ENCODE results near the gene DDIAS. TPM values are rescaled to one million over a fixed set of nuclear protein-coding genes. Genes with fewer than 3 reads are reported as not detected.
"Not testable (repeated sequence)": the region's sequence is repeated elsewhere in the genome, so short reads cannot be mapped to it uniquely, and the experiment has no call there.

DDIAS gene
- total and polyA plus RNA-seq, 2 donors (not counting 3 experiments of a cell fraction or from before 2014, with no cell fraction given), result 4.5 to 9.2 TPM

- H3K9ac ChIP-seq (replicated peaks; ENCODE audit: extremely low read depth, insufficient read depth, low read length), result no peak overlapping the region
- no TSS peak for BruUV-seq (replicated peaks)
- no peaks in the 10 kb centered on the region for H3K79me2 ChIP-seq (ENCODE audit: control insufficient read depth, insufficient read depth, low read length)
- ChIA-PET CTCF (interaction anchor here (1.2 kb wide), 1 partner anchor 12 kb away, joined by 5 read pairs; no protein-coding TSS in a partner anchor), POLR2A (no interaction called here)
- DNase-seq (ENCODE audit: low read depth, low spot score) (no peak), FAIRE-seq (no peak)
- no peaks in the 10 kb centered on the region for H3K9me1 ChIP-seq (replicated peaks; ENCODE audit: control insufficient read depth, extremely low read depth, insufficient read depth, low read length)
- no peak overlapping the region for H3K4me3 ChIP-seq (replicated peaks in 1 of 3; ENCODE audit: insufficient read depth in 1 of 3, low read depth in 1 of 3, low read length in 3 of 3)
- H3K4me1 ChIP-seq (ENCODE audit: control insufficient read depth, extremely low read depth, insufficient read depth, low read length), result peaks cover 6% of the 10 kb centered on the region
- dilution Hi-C loops (cut with MboI; ENCODE audit: extremely low pct_ligation_motif_present, low sequenced_read_pairs) (no loop called here), intact Hi-C loops (cut with micrococcal nuclease) (no loop called here)
- H3K36me3 ChIP-seq (ENCODE audit: control insufficient read depth in 2 of 2, extremely low read depth in 1 of 2, insufficient read depth in 2 of 2, low read length in 2 of 2), result no peaks in the 10 kb centered on the region
- no peak overlapping the region for H2AFZ ChIP-seq (ENCODE audit: low read depth, low read length)
- no peaks in the 10 kb centered on the region for H3K27me3 ChIP-seq (ENCODE audit: control insufficient read depth in 2 of 2, insufficient read depth in 2 of 2, low read length in 2 of 2)
- no peak overlapping the region for H3K4me2 ChIP-seq (ENCODE audit: insufficient read depth, low read length)
- no peaks in the 10 kb centered on the region for H3K9me3 ChIP-seq (replicated peaks; ENCODE audit: control insufficient read depth, insufficient read depth, low read length)
- H3K27ac ChIP-seq (ENCODE audit: insufficient read depth, low read depth, low read length), result no peak overlapping the region
- TF ChIP-seq EZH2 (IDR thresholded peaks at IDR 0.05; ENCODE audit: borderline replicate concordance, low read depth, low read length, severe bottlenecking), result no peak
- no peaks in the 10 kb centered on the region for H4K20me1 ChIP-seq (replicated peaks; ENCODE audit: control insufficient read depth, extremely low read depth, insufficient read depth, low read length)
Measured at GRCh38 chr11:82939456-82939855, 37.9 kb downstream of the DDIAS start.

- Histone ChIP-seq H3K27ac (ENCODE audit: insufficient read depth, low read depth, low read length) (no peak overlapping the region), H3K9ac (replicated peaks; ENCODE audit: extremely low read depth, insufficient read depth, low read length) (no peak overlapping the region), H3K4me2 (ENCODE audit: insufficient read depth, low read length) (no peak overlapping the region), H3K27me3 (ENCODE audit: control insufficient read depth in 2 of 2, insufficient read depth in 2 of 2, low read length in 2 of 2) (no peaks in the 10 kb centered on the region), H3K36me3 (ENCODE audit: control insufficient read depth in 2 of 2, extremely low read depth in 1 of 2, insufficient read depth in 2 of 2, low read length in 2 of 2) (no peaks in the 10 kb centered on the region), H3K4me3 (replicated peaks in 1 of 3; ENCODE audit: insufficient read depth in 1 of 3, low read depth in 1 of 3, low read length in 3 of 3) (no peak overlapping the region), H3K9me1 (replicated peaks; ENCODE audit: control insufficient read depth, extremely low read depth, insufficient read depth, low read length) (no peaks in the 10 kb centered on the region), H3K79me2 (ENCODE audit: control insufficient read depth, insufficient read depth, low read length) (no peaks in the 10 kb centered on the region), H4K20me1 (replicated peaks; ENCODE audit: control insufficient read depth, extremely low read depth, insufficient read depth, low read length) (no peaks in the 10 kb centered on the region), H3K9me3 (replicated peaks; ENCODE audit: control insufficient read depth, insufficient read depth, low read length) (no peaks in the 10 kb centered on the region), H3K4me1 (ENCODE audit: control insufficient read depth, extremely low read depth, insufficient read depth, low read length) (no peaks in the 10 kb centered on the region), H2AFZ (ENCODE audit: low read depth, low read length) (no peak overlapping the region)
- TF ChIP-seq POLR2A (IDR thresholded peaks at IDR 0.05; ENCODE audit: low read depth, low read length), result no peak
- TF ChIP-seq CTCF (IDR thresholded peaks at IDR 0.05; ENCODE audit: extremely low read depth in 1 of 2, insufficient read depth in 1 of 2, low read depth in 1 of 2, low read length in 2 of 2), result no peak
- TF ChIP-seq JUN (IDR thresholded peaks at IDR 0.05; ENCODE audit: borderline replicate concordance, insufficient read depth, insufficient read length, low read depth), result no peak
- TF ChIP-seq FOS (IDR thresholded peaks at IDR 0.05; ENCODE audit: borderline replicate concordance, insufficient read depth, low read length), result no peak
- TF ChIP-seq MYC (IDR thresholded peaks at IDR 0.05; ENCODE audit: low read depth, low read length), result no peak
- no peak for DNase-seq (ENCODE audit: low read depth, low spot score)
- FAIRE-seq, result no peak
- ChIA-PET CTCF (interaction anchor here (1.0 to 1.8 kb wide), 5 partner anchors 10 to 19 kb away, joined by 3 to 7 read pairs (median 4); no protein-coding TSS in a partner anchor), POLR2A (no interaction called here)
- intact Hi-C loops (cut with micrococcal nuclease), result no loop called here
- BruUV-seq (replicated peaks), result no TSS peak
- dilution Hi-C loops (cut with MboI; ENCODE audit: extremely low pct_ligation_motif_present, low sequenced_read_pairs), result no loop called here
Measured at GRCh38 chr11:82942376-82942775, 40.8 kb downstream of the DDIAS start.

DNA sequence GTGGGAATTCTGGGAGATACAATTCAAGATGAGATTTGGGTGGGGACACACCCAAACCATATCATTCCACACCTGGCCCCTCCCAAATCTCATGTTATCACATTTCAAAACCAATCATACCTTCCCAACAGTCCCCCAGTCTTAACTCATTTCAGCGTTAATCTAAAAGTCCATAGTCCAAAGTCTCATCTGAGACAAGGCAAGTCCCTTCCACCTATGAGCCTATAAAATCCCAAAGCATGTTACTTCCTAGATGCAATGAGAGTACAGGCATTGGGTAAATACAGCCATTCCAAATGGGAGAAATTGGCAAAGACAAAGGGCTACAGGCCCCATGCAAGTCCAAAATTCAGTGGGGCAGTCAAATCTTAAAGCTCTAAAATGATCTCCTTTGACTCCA lies 41.9 kb downstream of the DDIAS start:
- H3K79me2 ChIP-seq (ENCODE audit: control insufficient read depth, insufficient read depth, low read length); H3K4me2 ChIP-seq (ENCODE audit: insufficient read depth, low read length); H3K9me3 ChIP-seq (replicated peaks; ENCODE audit: control insufficient read depth, insufficient read depth, low read length); BruUV-seq (replicated peaks); H2AFZ ChIP-seq (ENCODE audit: low read depth, low read length); H3K4me1 ChIP-seq (ENCODE audit: control insufficient read depth, extremely low read depth, insufficient read depth, low read length); H3K9me1 ChIP-seq (replicated peaks; ENCODE audit: control insufficient read depth, extremely low read depth, insufficient read depth, low read length); H3K27me3 ChIP-seq (ENCODE audit: control insufficient read depth in 2 of 2, insufficient read depth in 2 of 2, low read length in 2 of 2); POLR2A ChIA-PET; FAIRE-seq; DNase-seq (ENCODE audit: low read depth, low spot score); intact Hi-C loops (cut with micrococcal nuclease); H3K4me3 ChIP-seq (replicated peaks in 1 of 3; ENCODE audit: insufficient read depth in 1 of 3, low read depth in 1 of 3, low read length in 3 of 3); H3K36me3 ChIP-seq (ENCODE audit: control insufficient read depth in 2 of 2, extremely low read depth in 1 of 2, insufficient read depth in 2 of 2, low read length in 2 of 2); H3K9ac ChIP-seq (replicated peaks; ENCODE audit: extremely low read depth, insufficient read depth, low read length); H4K20me1 ChIP-seq (replicated peaks; ENCODE audit: control insufficient read depth, extremely low read depth, insufficient read depth, low read length); dilution Hi-C loops (cut with MboI; ENCODE audit: extremely low pct_ligation_motif_present, low sequenced_read_pairs); H3K27ac ChIP-seq (ENCODE audit: insufficient read depth, low read depth, low read length): not testable (repeated sequence)
- CTCF ChIA-PET, result interaction anchor here (1.4 to 1.5 kb wide), 2 partner anchors 13 to 16 kb away, joined by 4 to 5 read pairs; no protein-coding TSS in a partner anchor
